Heart left ventricle (tissue), 16 donors: ENCODE measurements around the gene PRKN. TPM values are rescaled to one million over a fixed set of nuclear protein-coding genes. Genes with fewer than 3 reads are reported as not detected.

Experiments used
- ATAC-seq, 4 donors: fragments of 200-7000 bp; cut with Tn5 transposase; one replicate each; pipeline ENCODE4 v1.9.1; 2020 to 2022; ENCODE audit warnings: moderate library complexity in 4 of 4, mild to moderate bottlenecking in 3 of 4, moderate number of reproducible peaks in 1 of 4
- DNase-seq, 5 donors: peaks; one replicate each; pipeline ENCODE4 v3.0.0-alpha.2; 2020
- H3K27ac ChIP-seq, 12 donors: fragments of 200-600 bp; sonication (generic) in 4 of 12; one replicate each; pipeline versions ENCODE4 v1.5.0 to v1.8.0; 2016 to 2022; ENCODE audit warnings: mild to moderate bottlenecking in 2 of 12
- H3K27me3 ChIP-seq, 9 donors: fragments of 200-600 bp; sonication (generic) in 2 of 9; one replicate each; pipeline versions ENCODE4 v1.5.1 to v1.8.0; 2016 to 2022; ENCODE audit warnings: mild to moderate bottlenecking in 3 of 9
- H3K36me3 ChIP-seq, 9 donors: fragments of 200-600 bp; sonication (generic) in 2 of 9; one replicate each; pipeline versions ENCODE4 v1.5.0 to v1.8.0; 2018 to 2022; ENCODE audit warnings: mild to moderate bottlenecking in 2 of 9
- H3K4me1 ChIP-seq, 12 donors: fragments of 200-600 bp; sonication (generic) in 4 of 12; one replicate each; pipeline versions ENCODE4 v1.5.0 to v1.8.0; 2016 to 2022; ENCODE audit warnings: mild to moderate bottlenecking in 3 of 12
- H3K4me3 ChIP-seq, 12 donors: fragments of 200-600 bp; sonication (generic) in 4 of 12; one replicate each; pipeline versions ENCODE4 v1.5.0 to v1.8.0; 2017 to 2022; ENCODE audit warnings: mild to moderate bottlenecking in 9 of 12, moderate library complexity in 4 of 12
- H3K9me3 ChIP-seq, 12 donors: fragments of 200-600 bp; sonication (generic) in 4 of 12; one replicate each; pipeline versions ENCODE4 v1.5.0 to v1.8.0; 2016 to 2022; ENCODE audit warnings: mild to moderate bottlenecking in 1 of 12
- POLR2A ChIP-seq, 2 donors: fragments of 450-650 bp; IDR thresholded peaks; one replicate each; pipeline ENCODE4 v1.6.1; 2017; ENCODE audit warnings: antibody characterized with exemption in 2 of 2, mild to moderate bottlenecking in 2 of 2, moderate library complexity in 2 of 2
- WGBS, 4 donors: extraction: QIAGEN DNeasy Blood & Tissue Kit in 2 of 4; methylation state at CpG; one replicate each; pipeline versions ENCODE4 v1.1.5 to v1.1.7; 2013 to 2018; 5-methylcytosine and 5-hydroxymethylcytosine counted together
- intact Hi-C, 10 donors: fragments of 100-400 bp; cut with DNase I; formaldehyde crosslinking; loops; one replicate each; pipeline versions ENCODE4 v1.11.1 to v1.14.2; 2022
- polyA plus RNA-seq, 2 donors: library from polyadenylated mRNA; stranded (reverse); fragments of 200-250 nt; gene quantifications; one replicate each; pipeline ENCODE4 v1.2.3, GENCODE V29; 2013
- total RNA-seq, 9 donors: library from RNA; depleted of rRNA in 2 of 9; stranded (reverse); fragments of >200 nt in 2 of 9; fragmentation: NEBNext Ultra II Directional in 3 of 9; extraction: Animal tissue kit (Norgen Biotek cat#: 25700) in 3 of 9; gene quantifications; one replicate each; pipeline versions ENCODE4 v1.1.0 to v1.2.4, GENCODE V29; 2016 to 2023
- TF ChIP-seq, protein P1 (sequence below), 12 donors: fragments of 200-600 bp; sonication (generic) in 4 of 12; IDR thresholded peaks; one replicate each; pipeline versions ENCODE4 v1.5.0 to v1.8.0; 2018 to 2022; ENCODE audit warnings: antibody characterized with exemption in 12 of 12, mild to moderate bottlenecking in 5 of 12
- donor health status: ischemic (EF 13 %, LVEDD 7.1; RV severe dilation, severe dysfunction).
- donor health status: healthy with polysubstance abuse.
- donor health status: DM: no; HTN: yes; CAD: no.
- donor health status: DM: no; HTN: no; CAD: no.
- donor health status: ischemic (EF 25% LVEDD 6.9; RV normal size, moderate dysfunction).
- donor health status: ischemic (EF 25% LVEDD 5.7; RV mildly dilated, moderate dysfunction).
- donor health status: healthy.
- donor health status: DM: yes; HTN: yes; CAD: no.
- donor health status: ischemic (EF 35%, LVEDD 5.7; RV mildly dilated, moderate dysfunction).
- donor health status: nonischemic (EF 11% LVEDD 7.7; RV severe dilation, severe dysfunction).
- donor health status: DM: yes; HTN: yes; CAD: no.
- donor health status: PGD.
- donor health status: ischemic (EF 29% LVEDD 5.4; RV normal size, mild dysfunction).
- donor health status: nonischemic (EF 23%, LVEDD 6.1; RV moderate dilation, normal function).

PRKN gene
- total and polyA plus RNA-seq, 11 donors = 3.4 to 32.5 (median 21.2) TPM

DNA sequence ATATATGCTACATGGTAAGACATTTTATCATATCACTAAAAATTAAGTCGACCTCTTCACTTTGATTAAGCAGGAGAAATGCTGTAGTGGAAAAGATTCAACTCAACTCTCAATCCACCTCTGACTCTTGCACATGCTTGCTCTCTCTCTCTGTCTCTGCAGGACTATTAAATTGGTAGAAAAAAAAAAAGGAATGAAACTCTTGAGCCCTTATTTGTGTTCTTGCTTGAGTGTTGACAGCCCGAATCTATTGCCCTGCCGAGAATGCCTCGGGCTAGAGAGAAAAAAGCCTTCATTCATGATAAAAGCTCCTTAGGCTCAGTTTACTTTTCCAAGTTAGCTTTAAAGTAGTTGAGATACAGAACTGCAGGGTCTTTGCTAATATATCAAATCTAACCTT, 722.2 kb downstream of the PRKN start:
- 46 to 64% (median 63%) methylated on average over 4 of the region's 4 CpGs for WGBS, 4 donors
- TF ChIP-seq, protein P1, sequence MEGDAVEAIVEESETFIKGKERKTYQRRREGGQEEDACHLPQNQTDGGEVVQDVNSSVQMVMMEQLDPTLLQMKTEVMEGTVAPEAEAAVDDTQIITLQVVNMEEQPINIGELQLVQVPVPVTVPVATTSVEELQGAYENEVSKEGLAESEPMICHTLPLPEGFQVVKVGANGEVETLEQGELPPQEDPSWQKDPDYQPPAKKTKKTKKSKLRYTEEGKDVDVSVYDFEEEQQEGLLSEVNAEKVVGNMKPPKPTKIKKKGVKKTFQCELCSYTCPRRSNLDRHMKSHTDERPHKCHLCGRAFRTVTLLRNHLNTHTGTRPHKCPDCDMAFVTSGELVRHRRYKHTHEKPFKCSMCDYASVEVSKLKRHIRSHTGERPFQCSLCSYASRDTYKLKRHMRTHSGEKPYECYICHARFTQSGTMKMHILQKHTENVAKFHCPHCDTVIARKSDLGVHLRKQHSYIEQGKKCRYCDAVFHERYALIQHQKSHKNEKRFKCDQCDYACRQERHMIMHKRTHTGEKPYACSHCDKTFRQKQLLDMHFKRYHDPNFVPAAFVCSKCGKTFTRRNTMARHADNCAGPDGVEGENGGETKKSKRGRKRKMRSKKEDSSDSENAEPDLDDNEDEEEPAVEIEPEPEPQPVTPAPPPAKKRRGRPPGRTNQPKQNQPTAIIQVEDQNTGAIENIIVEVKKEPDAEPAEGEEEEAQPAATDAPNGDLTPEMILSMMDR (IDR thresholded peaks at IDR 0.05) = no peak
- no peak for TF ChIP-seq POLR2A (IDR thresholded peaks at IDR 0.05)
- Histone ChIP-seq H3K4me3 (no peak overlapping the region), H3K36me3 (no peaks in the 10 kb centered on the region), H3K4me1 (no peaks in the 10 kb centered on the region), H3K27ac (no peak overlapping the region), H3K27me3 (no peaks in the 10 kb centered on the region), H3K9me3 (no peaks in the 10 kb centered on the region)
- DNase-seq (no peak), ATAC-seq (no peak)
- intact Hi-C loops = loop anchor here in 1 of 10 donors (10.0 kb wide), 1 partner anchor 131 kb away; no protein-coding TSS in a partner anchor

DNA sequence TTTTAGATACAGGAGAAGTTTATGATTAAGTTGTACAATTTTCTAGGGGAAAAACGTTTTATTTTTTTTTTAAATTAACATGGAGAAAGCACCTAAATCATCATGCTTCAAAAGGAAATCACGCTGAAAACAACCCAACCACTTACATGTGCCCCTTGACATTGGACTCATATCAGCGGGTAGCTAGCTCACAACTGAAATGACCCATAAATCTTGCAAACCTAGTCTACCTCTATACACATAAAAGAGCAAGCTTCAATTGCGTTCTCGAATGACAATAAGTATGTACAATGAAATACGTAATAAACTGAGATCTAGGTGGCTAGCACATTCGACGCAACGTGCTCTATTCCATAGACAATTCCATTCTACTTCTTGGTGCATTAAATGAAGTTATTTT, 730.8 kb downstream of the PRKN start:
- Histone ChIP-seq H3K4me3 (no peak overlapping the region), H3K36me3 (no peaks in the 10 kb centered on the region), H3K9me3 (peaks cover 0 to 31% (median 7%) of the 10 kb centered on the region in 12 donors), H3K27ac (no peak overlapping the region), H3K4me1 (no peaks in the 10 kb centered on the region), H3K27me3 (no peaks in the 10 kb centered on the region)
- intact Hi-C loops = no loop called here
- ATAC-seq (no peak), DNase-seq (no peak)
- TF ChIP-seq, protein P1 (IDR thresholded peaks at IDR 0.05) = no peak
- no peak for TF ChIP-seq POLR2A (IDR thresholded peaks at IDR 0.05)
- 75 to 81% (median 77%) methylated on average over 9 of the region's 9 CpGs for WGBS, 4 donors

DNA sequence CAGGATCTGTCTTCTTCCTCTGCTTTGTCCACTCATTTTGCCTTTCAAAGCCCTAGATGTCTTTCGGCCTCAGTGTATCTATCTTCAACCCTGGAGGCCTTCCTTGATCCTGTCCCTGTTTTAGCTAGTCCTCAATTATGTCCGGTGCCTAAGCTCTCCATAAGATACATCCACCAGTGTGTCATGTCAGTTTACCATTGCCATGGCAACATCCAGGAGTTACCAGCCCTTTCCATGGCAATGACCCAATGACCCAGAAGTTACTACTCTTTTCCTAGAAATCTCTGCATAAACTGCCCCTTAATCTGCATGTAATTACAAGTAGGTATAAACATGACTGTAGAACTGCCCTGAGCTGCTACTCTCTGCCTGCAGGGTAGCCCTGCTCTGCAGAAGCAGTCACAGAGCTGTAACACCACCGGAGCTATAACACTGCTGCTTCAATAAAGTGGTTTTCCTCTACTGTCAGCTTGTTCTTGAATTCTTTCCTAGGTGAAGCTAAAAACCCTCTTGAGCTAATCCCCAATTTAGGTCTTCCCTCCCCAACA, 741.6 kb downstream of the PRKN start:
- DNase-seq (no peak), ATAC-seq (no peak)
- Histone ChIP-seq H3K9me3 (peaks cover 0 to 20% (median 9%) of the 10 kb centered on the region in 12 donors), H3K36me3 (no peaks in the 10 kb centered on the region), H3K27ac (no peak overlapping the region), H3K27me3 (no peaks in the 10 kb centered on the region), H3K4me3 (no peak overlapping the region), H3K4me1 (no peaks in the 10 kb centered on the region)
- intact Hi-C loops = no loop called here
- TF ChIP-seq POLR2A (IDR thresholded peaks at IDR 0.05) = no peak
- TF ChIP-seq, protein P1 (IDR thresholded peaks at IDR 0.05) = no peak
- WGBS, 4 donors = 90 to 92% (median 90%) methylated on average over 3 of the region's 3 CpGs

DNA sequence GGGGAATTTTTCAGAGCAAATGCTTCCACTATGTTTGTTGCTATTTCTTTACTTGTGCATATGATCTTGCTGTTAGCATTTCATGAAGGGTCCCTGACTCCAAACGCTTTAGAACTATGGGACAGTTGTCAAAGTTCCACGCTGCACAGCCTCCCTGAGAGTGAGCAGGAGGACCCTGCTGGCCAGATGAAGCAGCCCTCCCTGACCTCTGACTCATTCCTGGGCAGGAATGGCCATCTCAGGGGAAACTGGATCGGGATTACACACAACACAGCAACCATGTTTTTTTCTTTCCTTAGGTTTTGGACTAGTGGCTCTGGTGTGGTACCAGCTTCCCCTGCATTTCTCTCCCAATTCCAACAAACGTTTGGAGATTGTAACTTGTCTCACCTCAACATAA, 742.9 kb downstream of the PRKN start:
- Histone ChIP-seq H3K9me3 (peaks cover 0 to 7% (median 0%) of the 10 kb centered on the region in 12 donors), H3K27ac (no peak overlapping the region), H3K27me3 (no peaks in the 10 kb centered on the region), H3K4me3 (no peak overlapping the region), H3K36me3 (no peaks in the 10 kb centered on the region), H3K4me1 (no peaks in the 10 kb centered on the region)
- no peak for DNase-seq
- TF ChIP-seq, protein P1 (IDR thresholded peaks at IDR 0.05) = no peak
- no peak for TF ChIP-seq POLR2A (IDR thresholded peaks at IDR 0.05)
- no peak for ATAC-seq
- intact Hi-C loops = no loop called here
- 60 to 67% (median 61%) methylated on average over 4 of the region's 4 CpGs for WGBS, 4 donors
